GM19238 (cell line): Measurements from ENCODE around the gene SPTBN2.

Experiments
- DNase-seq: peaks from one replicate; pipeline ENCODE4 v3.0.0; 2011; ENCODE audit warnings: low spot score; ENCODE audit not compliant: insufficient read length

Gene SPTBN2

GRCh38 chr11:66686100-66686785, 42.8 kb downstream of the SPTBN2 start:
- DNase-seq: no peak

- DNase-seq: no peak
These were observed 43.5 kb downstream of the SPTBN2 start for GRCh38 chr11:66685276-66686099.

GRCh38 chr11:66684635-66685034, 44.4 kb downstream of the SPTBN2 start:
- no peak for DNase-seq

- DNase-seq: no peak
These were observed 45.1 kb downstream of the SPTBN2 start for GRCh38 chr11:66683877-66684276.

- no peak for DNase-seq
These were observed 47.9 kb downstream of the SPTBN2 start for GRCh38 chr11:66680966-66681645.

GRCh38 chr11:66677599-66678375, 51.2 kb downstream of the SPTBN2 start, which contains the start of gene RBM4B:
Gene RBM4B, minus strand, starts transcription at chr11:66677887. Its CDS starts 808 bp downstream, at chr11:66677079.
- peak; percentile 93 for DNase-seq

- DNase-seq: no peak
These were observed 52.0 kb downstream of the SPTBN2 start for GRCh38 chr11:66676931-66677598.

- no peak for DNase-seq
These were observed 52.6 kb downstream of the SPTBN2 start for GRCh38 chr11:66676282-66676919.

- DNase-seq: no peak
These were observed 53.9 kb downstream of the SPTBN2 start for GRCh38 chr11:66674964-66675602.

- DNase-seq: no peak
These were observed 58.2 kb downstream of the SPTBN2 start for GRCh38 chr11:66670816-66671215.

GRCh38 chr11:66665369-66665768, 63.6 kb downstream of the SPTBN2 start:
- DNase-seq: no peak

- DNase-seq: no peak
These were observed 65.2 kb downstream of the SPTBN2 start for GRCh38 chr11:66663741-66664296.

- no peak for DNase-seq
These were observed 69.3 kb downstream of the SPTBN2 start for GRCh38 chr11:66659763-66660162.

GRCh38 chr11:66653123-66653522, 75.9 kb downstream of the SPTBN2 start:
- no peak for DNase-seq

GRCh38 chr11:66652651-66653050, 76.4 kb downstream of the SPTBN2 start:
- no peak for DNase-seq

GRCh38 chr11:66651016-66651415, 78.0 kb downstream of the SPTBN2 start:
- DNase-seq: no peak

GRCh38 chr11:66649903-66650302, 79.1 kb downstream of the SPTBN2 start:
- DNase-seq: no peak

- DNase-seq: no peak
These were observed 82.2 kb downstream of the SPTBN2 start for GRCh38 chr11:66646828-66647227.

- no peak for DNase-seq
These were observed 85.1 kb downstream of the SPTBN2 start for GRCh38 chr11:66643745-66644437.
